ENCODE measurements around the gene PLAGL2.
"Not testable (repeated sequence)": the region's sequence is repeated elsewhere in the genome, so short reads cannot be mapped to it uniquely, and the experiment has no call there.

Gene PLAGL2

DNA sequence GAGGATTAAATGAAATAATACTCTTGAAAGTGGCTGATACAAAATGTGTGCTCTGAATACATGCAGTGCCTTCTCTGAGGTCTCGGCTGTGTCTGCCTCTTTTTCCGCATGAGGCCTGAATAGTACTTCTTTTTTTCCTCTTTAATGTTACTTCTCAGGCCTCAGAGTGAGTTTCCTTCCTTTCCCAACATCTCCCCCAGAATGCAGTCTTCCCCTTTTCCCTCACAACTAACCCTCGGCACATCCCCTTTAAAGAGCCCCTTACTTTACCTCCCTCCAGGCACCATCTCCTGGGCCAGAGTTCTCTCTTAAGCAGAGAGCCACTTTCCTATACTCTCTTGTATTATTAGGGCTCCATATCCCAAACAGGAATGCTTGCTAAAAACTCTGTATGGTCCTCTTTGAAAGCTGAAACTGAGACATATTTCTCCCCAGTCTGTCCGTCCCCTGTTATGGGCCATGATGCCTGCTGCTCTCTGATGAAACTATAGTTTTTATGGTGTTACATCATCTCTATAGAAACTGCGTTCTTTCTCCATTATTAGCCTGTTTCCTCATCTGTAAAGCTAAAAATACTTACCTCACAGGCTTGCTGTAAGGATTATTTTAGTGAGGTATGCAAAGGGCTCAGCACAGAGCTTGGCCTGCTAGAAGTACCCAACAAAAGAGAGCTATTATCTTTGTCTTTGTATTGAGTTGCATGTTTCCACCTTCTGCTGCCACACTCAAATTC, 2.3 kb downstream of the PLAGL2 start:
- Mint-ChIP-seq H3K4me3 (peak overlapping the region; percentile 95), H3K36me3 (ENCODE audit: insufficient read depth) (peaks cover 20% of the 10 kb centered on the region), H3K9me3 (no peaks in the 10 kb centered on the region), H3K27me3 (no peaks in the 10 kb centered on the region), H3K27ac (ENCODE audit: low read depth) (peak overlapping the region; percentile 95), H3K4me1 (peaks cover 78% of the 10 kb centered on the region)
- ATAC-seq (replicated peaks; ENCODE audit: extremely low read depth, poor library complexity, severe bottlenecking), result no peak
- no peak for DNase-seq (ENCODE audit: low spot score in 2 of 2)

DNA sequence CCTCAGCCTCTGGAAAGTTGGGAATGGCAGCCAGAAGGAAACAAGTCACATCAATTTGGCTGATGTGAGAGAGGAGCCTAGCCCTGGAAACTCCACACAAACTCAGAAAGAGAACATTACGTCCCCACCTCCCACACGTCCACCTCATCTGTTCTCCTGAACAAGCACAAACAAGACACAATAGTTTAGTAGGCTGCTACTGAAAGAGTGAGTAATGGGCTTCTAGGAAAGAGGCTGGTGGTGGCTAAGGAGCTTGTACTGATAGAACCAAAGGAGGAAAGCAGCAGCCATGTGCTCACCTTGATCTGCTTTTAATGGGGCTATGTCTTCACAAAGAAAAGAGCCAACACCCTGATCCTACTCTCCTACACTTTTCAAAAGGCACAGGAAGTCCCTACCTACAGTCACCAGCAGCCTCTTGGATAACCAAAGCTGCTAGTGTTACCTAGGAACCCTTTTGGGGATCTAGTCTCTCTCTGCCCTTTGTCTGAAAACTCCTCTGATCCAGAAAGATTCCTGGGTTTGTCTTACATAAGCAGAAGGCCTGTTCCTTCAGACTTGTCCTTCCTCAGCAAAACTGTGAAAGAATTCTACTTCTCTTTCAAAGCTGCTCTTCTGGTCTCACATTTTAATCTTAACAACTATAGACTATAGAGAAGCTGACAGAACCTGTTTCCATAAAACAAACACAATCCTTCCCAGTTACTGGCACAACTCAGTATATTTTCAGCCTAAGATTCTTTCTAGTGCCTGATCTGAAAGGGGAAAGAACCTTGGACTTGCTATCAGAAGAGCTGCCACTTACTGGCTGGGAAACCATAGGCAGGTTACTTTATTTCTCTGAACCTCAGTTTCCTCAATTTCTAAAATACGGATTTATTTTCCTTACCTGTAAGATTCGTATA, 3.1 kb downstream of the PLAGL2 start:
- Mint-ChIP-seq H3K27ac (ENCODE audit: low read depth) (peak overlapping the region; percentile 95), H3K4me3 (no peak overlapping the region), H3K36me3 (ENCODE audit: insufficient read depth) (peaks cover 22% of the 10 kb centered on the region), H3K4me1 (peaks cover 70% of the 10 kb centered on the region), H3K27me3 (no peaks in the 10 kb centered on the region), H3K9me3 (no peaks in the 10 kb centered on the region)
- ATAC-seq (replicated peaks; ENCODE audit: extremely low read depth, poor library complexity, severe bottlenecking), result no peak
- DNase-seq (ENCODE audit: low spot score in 2 of 2), result no peak

DNA sequence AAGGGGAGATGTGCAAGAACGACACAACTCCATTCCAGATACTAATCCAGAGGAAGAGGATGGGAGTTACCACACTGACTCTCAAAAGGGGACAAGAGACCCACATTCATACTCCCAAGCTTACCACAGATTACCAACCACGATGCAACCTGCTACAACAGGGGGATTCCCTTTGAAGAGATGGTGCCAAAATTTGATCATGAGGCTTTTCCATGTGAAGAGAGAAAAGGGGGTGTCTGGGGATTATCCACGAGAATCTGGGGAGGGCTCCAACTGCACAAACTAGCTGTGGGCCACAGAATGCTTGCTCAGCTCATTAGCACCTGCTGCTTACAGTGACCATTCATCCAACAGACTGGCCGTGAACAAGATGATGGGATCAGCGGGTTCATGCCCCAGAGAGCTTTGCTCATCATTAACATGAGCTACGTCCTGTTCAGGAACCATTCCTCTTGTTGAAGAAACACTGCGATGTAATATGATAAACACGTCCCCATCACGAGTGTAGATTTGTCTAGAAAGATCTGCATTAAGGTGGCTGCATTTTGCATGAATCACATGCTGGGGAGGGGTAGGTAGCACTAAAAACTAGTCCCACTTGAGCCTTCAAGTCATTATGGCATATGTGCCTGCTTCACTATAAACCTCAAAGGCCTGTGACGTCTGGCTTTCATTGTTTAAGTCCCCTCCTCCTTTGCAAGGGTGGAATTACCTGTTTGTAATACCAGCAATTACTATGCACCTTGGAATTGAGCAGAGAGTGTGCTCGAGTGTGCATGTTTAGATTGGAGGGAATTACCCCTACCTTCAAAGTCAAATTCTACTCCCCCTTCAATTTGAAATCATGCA, 4.0 kb downstream of the PLAGL2 start:
- peaks cover 26% of the 10 kb centered on the region for H3K36me3 Mint-ChIP-seq (ENCODE audit: insufficient read depth)
- peak overlapping the region; percentile 95 for H3K27ac Mint-ChIP-seq (ENCODE audit: low read depth)
- H3K4me3 Mint-ChIP-seq, result no peak overlapping the region
- peaks cover 61% of the 10 kb centered on the region for H3K4me1 Mint-ChIP-seq
- no peaks in the 10 kb centered on the region for H3K27me3 Mint-ChIP-seq
- no peaks in the 10 kb centered on the region for H3K9me3 Mint-ChIP-seq
- ATAC-seq (replicated peaks; ENCODE audit: extremely low read depth, poor library complexity, severe bottlenecking) (no peak), DNase-seq (ENCODE audit: low spot score in 2 of 2) (no peak)

DNA sequence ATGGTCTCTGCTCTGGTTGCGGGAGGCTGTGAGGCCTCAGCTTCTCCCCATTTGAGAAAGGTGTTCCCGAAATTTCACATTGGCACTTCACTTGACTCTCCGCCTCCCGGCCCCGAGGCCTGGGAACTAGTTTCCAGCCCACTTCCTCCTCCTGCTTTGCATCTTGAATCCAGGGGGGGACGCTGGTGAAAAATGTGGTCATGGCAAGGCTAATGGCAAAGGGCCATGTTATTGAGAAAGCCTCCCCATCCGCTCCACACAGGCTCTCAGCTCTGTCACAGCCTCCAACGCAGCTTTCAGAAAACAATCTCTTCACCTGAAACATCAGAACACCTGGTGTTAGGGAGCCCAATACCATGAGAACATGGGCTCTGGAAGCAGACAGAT, 5.6 kb downstream of the PLAGL2 start:
- ATAC-seq (replicated peaks; ENCODE audit: extremely low read depth, poor library complexity, severe bottlenecking) (no peak), DNase-seq (ENCODE audit: low spot score in 2 of 2) (no peak)
- Mint-ChIP-seq H3K4me1 (peaks cover 53% of the 10 kb centered on the region), H3K36me3 (ENCODE audit: insufficient read depth) (peaks cover 34% of the 10 kb centered on the region), H3K9me3 (no peaks in the 10 kb centered on the region), H3K27me3 (no peaks in the 10 kb centered on the region), H3K4me3 (no peak overlapping the region), H3K27ac (ENCODE audit: low read depth) (no peak overlapping the region)

DNA sequence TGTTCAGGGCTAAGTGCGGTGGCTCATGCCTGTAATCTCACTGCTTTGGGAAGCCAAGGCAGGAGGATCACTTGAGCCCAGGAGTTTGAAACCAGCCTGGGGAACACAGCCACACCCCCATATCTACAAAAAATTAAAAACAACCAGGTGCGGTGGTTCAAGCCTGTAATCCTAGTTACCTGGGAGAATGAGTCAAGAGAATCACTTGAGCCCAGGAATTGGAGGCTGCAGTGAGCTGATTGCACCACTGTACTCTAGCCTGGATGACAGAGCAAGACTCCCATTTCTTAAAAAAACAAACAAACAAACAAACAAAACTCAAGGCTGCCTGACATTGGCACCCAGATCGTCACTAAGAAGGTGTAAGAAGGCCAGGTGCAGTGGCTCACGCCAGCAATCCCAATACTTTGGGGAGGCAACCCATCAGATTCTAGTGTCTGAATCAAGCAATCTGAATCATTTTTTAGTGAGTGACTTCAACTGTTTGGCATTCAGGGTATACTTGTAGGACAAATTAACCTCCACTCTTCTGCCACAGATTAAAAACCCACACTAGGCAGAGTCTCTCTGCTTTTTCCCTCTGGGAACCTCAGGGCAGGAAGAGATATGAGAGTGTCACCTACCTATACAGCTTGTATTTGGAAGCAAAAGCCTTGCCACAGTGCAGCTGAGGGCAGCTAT, 6.1 kb downstream of the PLAGL2 start:
- H3K9me3 Mint-ChIP-seq, result no peaks in the 10 kb centered on the region
- ATAC-seq (replicated peaks; ENCODE audit: extremely low read depth, poor library complexity, severe bottlenecking), result no peak
- no peaks in the 10 kb centered on the region for H3K27me3 Mint-ChIP-seq
- DNase-seq (ENCODE audit: low spot score in 2 of 2), result no peak
- H3K4me3 Mint-ChIP-seq, result no peak overlapping the region
- H3K4me1 Mint-ChIP-seq, result peaks cover 48% of the 10 kb centered on the region
- H3K36me3 Mint-ChIP-seq (ENCODE audit: insufficient read depth), result peaks cover 36% of the 10 kb centered on the region
- H3K27ac Mint-ChIP-seq (ENCODE audit: low read depth), result no peak overlapping the region

DNA sequence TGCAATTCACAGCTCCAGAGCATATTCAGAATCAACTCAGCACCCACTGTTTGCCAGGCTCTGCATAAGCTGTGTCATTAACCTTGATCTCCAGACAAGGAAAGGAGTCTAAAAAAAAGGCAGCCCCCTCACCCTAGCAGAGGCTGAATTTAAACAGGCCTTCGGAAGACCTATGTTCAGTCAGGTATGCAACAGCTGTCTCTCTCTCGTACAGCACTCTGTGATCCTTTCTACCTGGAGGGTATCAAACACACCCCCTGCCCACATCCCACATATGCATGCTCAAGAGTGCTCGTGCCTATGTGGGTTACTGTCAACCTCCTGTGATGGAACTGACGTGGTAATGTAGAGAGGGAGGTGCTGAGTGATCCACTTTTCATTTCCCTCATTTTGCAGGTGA, 8.5 kb downstream of the PLAGL2 start:
- Mint-ChIP-seq H3K9me3 (no peaks in the 10 kb centered on the region), H3K27me3 (no peaks in the 10 kb centered on the region), H3K27ac (ENCODE audit: low read depth) (no peak overlapping the region), H3K36me3 (ENCODE audit: insufficient read depth) (peaks cover 45% of the 10 kb centered on the region), H3K4me3 (no peak overlapping the region), H3K4me1 (peaks cover 30% of the 10 kb centered on the region)
- DNase-seq (ENCODE audit: low spot score in 2 of 2) (no peak), ATAC-seq (replicated peaks; ENCODE audit: extremely low read depth, poor library complexity, severe bottlenecking) (no peak)

DNA sequence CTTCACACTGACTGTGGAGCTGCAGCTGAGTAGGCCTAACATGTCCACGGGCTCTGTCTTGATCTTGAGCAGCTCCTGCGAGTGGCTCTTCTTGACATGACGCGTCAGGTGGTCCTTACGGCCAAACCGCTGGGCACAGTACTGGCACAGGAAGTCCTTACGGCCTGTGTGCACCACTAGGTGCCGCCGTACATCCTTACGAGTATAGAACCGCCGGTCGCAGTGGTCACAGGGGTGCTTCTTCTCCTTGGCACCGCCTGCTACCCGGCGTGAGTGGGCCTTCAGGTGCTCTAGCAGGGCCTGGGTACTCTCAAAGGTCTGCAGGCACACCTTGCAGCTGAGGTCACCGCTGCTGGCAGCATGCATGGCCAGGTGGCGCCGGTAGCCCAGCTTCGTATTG, 10.4 kb downstream of the PLAGL2 start:
- DNase-seq (ENCODE audit: low spot score in 2 of 2); H3K27ac Mint-ChIP-seq (ENCODE audit: low read depth): not testable (repeated sequence)

DNA sequence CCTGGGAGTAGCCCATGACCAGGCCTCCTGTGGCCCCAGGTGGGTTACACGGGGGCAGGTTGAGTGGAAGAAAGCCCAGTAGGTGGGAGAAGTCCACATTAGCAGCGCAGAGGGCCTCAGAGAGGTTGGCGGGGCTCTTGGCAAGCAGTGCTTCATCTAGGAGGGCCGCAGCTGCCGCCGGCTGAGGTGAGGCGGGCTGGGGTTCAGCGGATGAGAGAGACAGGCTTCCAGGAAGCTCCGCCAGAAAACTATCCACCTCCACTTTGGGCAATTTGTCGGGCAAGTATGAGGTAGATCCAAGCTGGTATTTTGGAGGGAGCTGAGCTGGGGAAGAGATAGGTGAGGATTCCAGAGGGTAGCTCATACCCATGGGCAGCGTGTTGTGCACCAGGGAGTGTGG, 10.9 kb downstream of the PLAGL2 start:
- H3K27ac Mint-ChIP-seq (ENCODE audit: low read depth); DNase-seq (ENCODE audit: low spot score in 2 of 2); ATAC-seq (replicated peaks; ENCODE audit: extremely low read depth, poor library complexity, severe bottlenecking); H3K27me3 Mint-ChIP-seq; H3K9me3 Mint-ChIP-seq; H3K4me3 Mint-ChIP-seq: not testable (repeated sequence)
- Mint-ChIP-seq H3K4me1 (peaks cover 11% of the 10 kb centered on the region), H3K36me3 (ENCODE audit: insufficient read depth) (peaks cover 42% of the 10 kb centered on the region)

More for the DNA sequence above, 10.4 kb downstream of the PLAGL2 start:
- ATAC-seq (replicated peaks; ENCODE audit: extremely low read depth, poor library complexity, severe bottlenecking); H3K4me3 Mint-ChIP-seq; H3K9me3 Mint-ChIP-seq; H3K27me3 Mint-ChIP-seq: not testable (repeated sequence)
- Mint-ChIP-seq H3K4me1 (peaks cover 16% of the 10 kb centered on the region), H3K36me3 (ENCODE audit: insufficient read depth) (peaks cover 45% of the 10 kb centered on the region)

DNA sequence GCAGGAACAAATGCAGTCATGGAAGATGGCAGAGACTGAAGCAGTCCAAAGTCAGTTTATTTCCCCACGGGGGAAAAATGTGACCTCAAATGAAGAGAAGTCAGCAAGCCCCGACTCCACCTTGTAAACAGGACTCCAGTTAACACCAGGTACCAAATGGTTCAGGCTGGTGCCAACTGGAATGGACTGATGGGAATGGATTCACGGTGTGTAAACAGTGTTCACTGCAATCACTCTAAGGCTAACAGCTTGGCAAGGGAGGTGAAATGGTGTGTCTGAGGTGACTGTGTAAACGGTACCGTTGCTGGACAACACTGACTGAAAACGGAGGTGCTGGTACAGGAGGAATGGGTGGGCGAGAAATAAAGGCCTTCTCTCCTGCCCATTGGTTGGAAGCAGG, 12.0 kb downstream of the PLAGL2 start:
- Mint-ChIP-seq H3K27me3 (no peaks in the 10 kb centered on the region), H3K4me1 (peaks cover 11% of the 10 kb centered on the region), H3K4me3 (no peak overlapping the region), H3K36me3 (ENCODE audit: insufficient read depth) (peaks cover 36% of the 10 kb centered on the region), H3K9me3 (no peaks in the 10 kb centered on the region), H3K27ac (ENCODE audit: low read depth) (no peak overlapping the region)
- ATAC-seq (replicated peaks; ENCODE audit: extremely low read depth, poor library complexity, severe bottlenecking) (no peak), DNase-seq (ENCODE audit: low spot score in 2 of 2) (no peak)

DNA sequence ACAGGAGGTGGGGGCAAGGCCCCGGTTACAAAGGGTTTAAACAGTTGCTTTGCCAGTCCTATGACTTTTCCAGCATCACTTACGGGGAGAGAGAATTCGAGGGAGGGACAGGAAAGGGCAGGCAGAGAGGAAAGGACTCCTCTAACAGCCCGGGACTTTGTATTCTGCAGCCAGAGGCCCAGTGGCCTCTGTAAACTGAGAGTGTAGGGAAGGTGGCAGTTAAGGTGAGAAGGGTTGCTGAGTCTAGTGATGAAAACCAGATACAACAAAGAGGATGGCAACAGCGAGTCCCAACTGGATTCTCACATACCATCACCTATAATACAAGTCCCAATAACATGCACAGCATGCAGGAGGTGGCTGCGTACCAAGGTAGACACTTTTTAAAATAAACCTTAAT, 13.5 kb downstream of the PLAGL2 start:
- H3K4me1 Mint-ChIP-seq, result peaks cover 11% of the 10 kb centered on the region
- H3K9me3 Mint-ChIP-seq, result no peaks in the 10 kb centered on the region
- H3K4me3 Mint-ChIP-seq, result no peak overlapping the region
- peak overlapping the region; percentile 42 for H3K27ac Mint-ChIP-seq (ENCODE audit: low read depth)
- H3K36me3 Mint-ChIP-seq (ENCODE audit: insufficient read depth), result peaks cover 31% of the 10 kb centered on the region
- H3K27me3 Mint-ChIP-seq, result no peaks in the 10 kb centered on the region
- ATAC-seq (replicated peaks; ENCODE audit: extremely low read depth, poor library complexity, severe bottlenecking), result no peak
- no peak for DNase-seq (ENCODE audit: low spot score in 2 of 2)

DNA sequence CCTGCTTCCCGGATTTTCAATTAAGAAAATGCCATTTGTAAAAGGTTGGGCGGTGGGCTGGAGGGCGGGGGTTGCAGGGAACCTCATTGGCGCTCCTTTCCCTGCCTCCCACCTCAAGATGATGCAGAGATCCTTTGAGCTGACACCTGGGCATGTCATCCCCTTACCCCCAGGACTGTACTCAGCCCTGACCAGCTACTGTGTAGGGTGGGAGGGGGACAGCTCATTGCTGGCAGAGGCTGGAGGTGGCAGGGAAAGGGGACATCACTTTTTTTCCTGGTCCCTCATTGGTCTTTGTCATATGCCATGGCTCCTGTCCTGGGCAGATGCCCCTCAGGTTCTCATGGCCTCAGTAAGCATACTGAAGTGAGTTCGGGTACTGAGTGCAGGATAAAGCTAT, 14.2 kb downstream of the PLAGL2 start:
- Mint-ChIP-seq H3K27ac (ENCODE audit: low read depth) (peak overlapping the region; percentile 42), H3K36me3 (ENCODE audit: insufficient read depth) (peaks cover 31% of the 10 kb centered on the region), H3K4me1 (peaks cover 11% of the 10 kb centered on the region)
- not testable (repeated sequence) for DNase-seq (ENCODE audit: low spot score in 2 of 2); H3K27me3 Mint-ChIP-seq; ATAC-seq (replicated peaks; ENCODE audit: extremely low read depth, poor library complexity, severe bottlenecking); H3K4me3 Mint-ChIP-seq; H3K9me3 Mint-ChIP-seq

DNA sequence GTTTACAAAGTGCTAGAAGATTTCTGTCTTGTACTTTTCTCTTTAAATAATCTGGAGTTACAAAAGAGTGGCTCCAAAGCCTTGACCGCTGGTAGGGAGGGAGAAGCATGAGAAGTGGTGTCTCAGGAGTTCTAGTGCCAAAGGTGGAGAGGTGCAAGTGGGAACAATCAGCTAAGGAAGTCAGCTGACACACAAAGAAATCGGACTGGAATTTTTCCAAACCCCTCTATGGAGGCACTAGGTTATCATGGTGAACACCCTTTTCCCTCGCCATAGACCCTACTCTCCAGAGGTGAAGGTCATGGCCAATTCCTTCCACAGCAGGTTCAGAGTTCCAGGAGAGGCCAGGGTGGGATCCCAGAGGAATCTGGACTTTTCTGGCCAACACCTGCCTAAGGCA, 14.8 kb downstream of the PLAGL2 start:
- Mint-ChIP-seq H3K4me1 (peaks cover 11% of the 10 kb centered on the region), H3K27me3 (no peaks in the 10 kb centered on the region), H3K9me3 (no peaks in the 10 kb centered on the region), H3K27ac (ENCODE audit: low read depth) (no peak overlapping the region), H3K36me3 (ENCODE audit: insufficient read depth) (peaks cover 27% of the 10 kb centered on the region), H3K4me3 (no peak overlapping the region)
- DNase-seq (ENCODE audit: low spot score in 2 of 2) (no peak), ATAC-seq (replicated peaks; ENCODE audit: extremely low read depth, poor library complexity, severe bottlenecking) (no peak)

Data from central memory CD8-positive, alpha-beta T cell (primary cell).